Spleen (tissue), 11 donors: ENCODE results near the gene TAOK3. TPM values are rescaled to one million over a fixed set of nuclear protein-coding genes. Genes with fewer than 3 reads are reported as not detected.

Experiments used
- DNase-seq: peaks from one replicate; pipeline ENCODE4 v3.0.0-alpha.2; 2020
- H3K27ac ChIP-seq, 8 donors: fragments of 200-600 bp; sonication (generic) in 7 of 8; 1 replicate in 4 of 8; 2 replicates in 4 of 8; pipeline versions ENCODE4 v1.5.0 to v1.8.0; 2016 to 2021; ENCODE audit warnings: inconsistent platforms in 4 of 8, mild to moderate bottlenecking in 4 of 8, moderate library complexity in 1 of 8
- H3K27me3 ChIP-seq, 7 donors: fragments of 200-600 bp; sonication (generic) in 6 of 7; replicated peaks in 1 of 7; 1 replicate in 4 of 7; 2 replicates in 3 of 7; pipeline versions ENCODE4 v1.5.0 to v1.8.0; 2016 to 2021; ENCODE audit warnings: inconsistent platforms in 3 of 7, mild to moderate bottlenecking in 1 of 7
- H3K36me3 ChIP-seq, 6 donors: fragments of 200-600 bp; sonication (generic) in 5 of 6; 1 replicate in 4 of 6; 2 replicates in 2 of 6; pipeline versions ENCODE4 v1.5.0 to v1.8.0; 2016 to 2021; ENCODE audit warnings: inconsistent platforms in 2 of 6
- H3K4me1 ChIP-seq, 6 donors: fragments of 200-600 bp; sonication (generic) in 5 of 6; 1 replicate in 3 of 6; 2 replicates in 3 of 6; pipeline versions ENCODE4 v1.5.0 to v1.8.0; 2016 to 2021; ENCODE audit warnings: inconsistent platforms in 3 of 6
- H3K4me3 ChIP-seq, 8 donors: fragments of 200-600 bp; sonication (generic) in 7 of 8; 1 replicate in 4 of 8; 2 replicates in 4 of 8; pipeline versions ENCODE4 v1.5.0 to v1.8.0; 2016 to 2021; ENCODE audit warnings: inconsistent platforms in 4 of 8, mild to moderate bottlenecking in 4 of 8, moderate library complexity in 2 of 8
- H3K9me3 ChIP-seq, 8 donors: fragments of 200-600 bp; sonication (generic) in 7 of 8; 1 replicate in 4 of 8; 2 replicates in 4 of 8; pipeline versions ENCODE4 v1.5.0 to v1.8.0; 2016 to 2021; ENCODE audit warnings: inconsistent platforms in 4 of 8
- CTCF ChIP-seq, 11 experiments: fragments of 200-600 bp in 7 of 11; fragments of 450-650 bp in 4 of 11; sonication (generic) in 4 of 11; IDR thresholded peaks in 8 of 11; conservative IDR thresholded peaks in 3 of 11; 1 replicate in 7 of 11; 2 replicates in 4 of 11; pipeline versions ENCODE4 v1.4.0 to v1.8.0; 2016 to 2021; ENCODE audit warnings: antibody characterized with exemption in 11 of 11, inconsistent platforms in 4 of 11, mild to moderate bottlenecking in 1 of 11
- POLR2A ChIP-seq, 3 donors: fragments of 450-650 bp; IDR thresholded peaks; one replicate each; pipeline ENCODE4 v1.5.1; 2017; ENCODE audit warnings: antibody characterized with exemption in 3 of 3, mild to moderate bottlenecking in 1 of 3
- POLR2AphosphoS5 ChIP-seq, 3 donors: sonication (generic); formaldehyde crosslinking; IDR thresholded peaks; one replicate each; pipeline ENCODE4 v1.5.1; 2017; ENCODE audit warnings: antibody characterized with exemption in 3 of 3
- WGBS, 5 donors: extraction: QIAGEN DNeasy Blood & Tissue Kit in 3 of 5; methylation state at CpG; one replicate each; pipeline versions ENCODE4 v1.1.5 to v1.1.7; 2013 to 2018; 5-methylcytosine and 5-hydroxymethylcytosine counted together
- intact Hi-C: fragments of 100-400 bp; cut with DNase I; formaldehyde crosslinking; loops from one replicate; pipeline ENCODE4 v1.15.0; 2023; ENCODE audit warnings: low total_unique reads
- polyA plus RNA-seq, 3 donors: library from polyadenylated mRNA; stranded (reverse); fragments of 200-250 nt; gene quantifications; one replicate each; pipeline ENCODE4 v1.2.1, GENCODE V29; 2013
- total RNA-seq, 7 donors: library from RNA; depleted of rRNA in 3 of 7; stranded (reverse); fragments of >200 nt in 3 of 7; fragmentation: NEBNext Ultra II Directional in 4 of 7; extraction: Animal tissue kit (Norgen Biotek cat#: 25700) in 4 of 7; gene quantifications; one replicate each; pipeline versions ENCODE4 v1.1.0 to v1.2.1, GENCODE V29; 2016 to 2021
- donor health status: healthy with polysubstance abuse.
- donor health status: DM: no; HTN: no; CAD: no; lungs with moderate emphysema.
- donor health status: DM: no; HTN: no; CAD: no.
- donor health status: Bipolar disorder and iron deficiency.
- donor health status: healthy.
- donor health status: DM: no; HTN: no; CAD: no.
- donor health status: DM: yes; HTN: yes; CAD: no.

TAOK3 gene
- total and polyA plus RNA-seq, 10 donors = 12.7 to 80.8 (median 56.5) TPM

GRCh38 chr12:118193477-118193876 is 179.2 kb downstream of the TAOK3 start:
- peaks cover 2 to 89% (median 33%) of the 10 kb centered on the region in 6 donors for H3K36me3 ChIP-seq
- no peak for DNase-seq
- H3K4me1 ChIP-seq = peaks cover 0 to 14% (median 2%) of the 10 kb centered on the region in 6 donors
- intact Hi-C loops = no loop called here
- H3K9me3 ChIP-seq = no peaks in the 10 kb centered on the region
- TF ChIP-seq POLR2AphosphoS5 (IDR thresholded peaks at IDR 0.05) (no peak), CTCF (IDR thresholded peaks at IDR 0.05 in 8 of 11, conservative IDR thresholded peaks at IDR 0.05 in 3 of 11) (no peak), POLR2A (IDR thresholded peaks at IDR 0.05) (no peak)
- H3K4me3 ChIP-seq = no peak overlapping the region
- no peaks in the 10 kb centered on the region for H3K27me3 ChIP-seq
- 85 to 90% (median 88%) methylated on average over 5 of the region's 5 CpGs for WGBS, 5 donors
- H3K27ac ChIP-seq = no peak overlapping the region

GRCh38 chr12:118190266-118190665 is 182.4 kb downstream of the TAOK3 start:
- peak overlapping the region in 6 of 8 donors; percentile 6 to 52 (median 32) for H3K27ac ChIP-seq
- peak overlapping the region in 2 of 8 donors; percentile 8 to 9 for H3K4me3 ChIP-seq
- H3K9me3 ChIP-seq = no peaks in the 10 kb centered on the region
- H3K36me3 ChIP-seq = peaks cover 2 to 68% (median 14%) of the 10 kb centered on the region in 6 donors
- no peaks in the 10 kb centered on the region for H3K27me3 ChIP-seq
- TF ChIP-seq CTCF (IDR thresholded peaks at IDR 0.05 in 8 of 11, conservative IDR thresholded peaks at IDR 0.05 in 3 of 11) (no peak), POLR2AphosphoS5 (IDR thresholded peaks at IDR 0.05) (no peak), POLR2A (IDR thresholded peaks at IDR 0.05) (no peak)
- intact Hi-C loops = no loop called here
- 77 to 88% (median 82%) methylated on average over 11 of the region's 11 CpGs for WGBS, 5 donors
- peaks cover 0 to 20% (median 2%) of the 10 kb centered on the region in 6 donors for H3K4me1 ChIP-seq
- no peak for DNase-seq

- intact Hi-C loops = no loop called here
- H3K27ac ChIP-seq = peak overlapping the region in 5 of 8 donors; percentile 6 to 52 (median 36)
Observed at GRCh38 chr12:118189741-118190191, 182.9 kb downstream of the TAOK3 start.

GRCh38 chr12:118188690-118189371 is 183.9 kb downstream of the TAOK3 start:
- intact Hi-C loops = no loop called here
- no peak overlapping the region for H3K4me3 ChIP-seq
- H3K27ac ChIP-seq = no peak overlapping the region
- H3K27me3 ChIP-seq = no peaks in the 10 kb centered on the region
- 69 to 85% (median 78%) methylated on average over 10 of the region's 10 CpGs for WGBS, 5 donors
- DNase-seq = no peak
- peaks cover 0 to 22% (median 6%) of the 10 kb centered on the region in 6 donors for H3K4me1 ChIP-seq
- H3K9me3 ChIP-seq = no peaks in the 10 kb centered on the region
- peaks cover 0 to 55% (median 8%) of the 10 kb centered on the region in 6 donors for H3K36me3 ChIP-seq
- no peak for TF ChIP-seq POLR2AphosphoS5 (IDR thresholded peaks at IDR 0.05)
- no peak for TF ChIP-seq CTCF (IDR thresholded peaks at IDR 0.05 in 8 of 11, conservative IDR thresholded peaks at IDR 0.05 in 3 of 11)
- TF ChIP-seq POLR2A (IDR thresholded peaks at IDR 0.05) = no peak

More at GRCh38 chr12:118189741-118190191, 182.9 kb downstream of the TAOK3 start:
- TF ChIP-seq POLR2A (IDR thresholded peaks at IDR 0.05) = no peak
- TF ChIP-seq POLR2AphosphoS5 (IDR thresholded peaks at IDR 0.05) = peak in 1 of 3 donors; percentile 15
- H3K4me1 ChIP-seq = peaks cover 0 to 20% (median 3%) of the 10 kb centered on the region in 6 donors
- 75 to 85% (median 81%) methylated on average over 14 of the region's 14 CpGs for WGBS, 5 donors
- peak overlapping the region in 2 of 8 donors; percentile 8 to 9 for H3K4me3 ChIP-seq
- H3K27me3 ChIP-seq = no peaks in the 10 kb centered on the region
- peaks cover 2 to 64% (median 12%) of the 10 kb centered on the region in 6 donors for H3K36me3 ChIP-seq
- H3K9me3 ChIP-seq = no peaks in the 10 kb centered on the region
- no peak for DNase-seq
